HepG2 (cell line): Measurements from ENCODE around the gene TBC1D10B. TPM values are rescaled to one million over a fixed set of nuclear protein-coding genes. Genes with fewer than 3 reads are reported as not detected.

Source experiments
- ATRX ChIP-seq: sonication (generic); formaldehyde crosslinking; IDR thresholded peaks from 2 replicates; pipeline ENCODE4 v1.4.0; 2020; ENCODE audit warnings: missing genetic modification reagents, borderline replicate concordance
- BRD4 ChIP-seq: sonication (generic); formaldehyde crosslinking; IDR thresholded peaks from 2 replicates; pipeline ENCODE4 v1.4.0; 2020; ENCODE audit warnings: missing genetic modification reagents
- CBX1 ChIP-seq: IDR thresholded peaks from one replicate; pipeline ENCODE4 v1.6.1; 2016; ENCODE audit warnings: antibody characterized with exemption, low read depth
- CBX5 ChIP-seq: sonication (generic); formaldehyde crosslinking; IDR thresholded peaks from 2 replicates; pipeline ENCODE4 v1.4.0; 2020; ENCODE audit warnings: missing genetic modification reagents, borderline replicate concordance
- CHD2 ChIP-seq: IDR thresholded peaks from 2 replicates; pipeline ENCODE4 v1.6.1; 2011; ENCODE audit warnings: low read depth, low read length, improper control_type of control experiment
- JUNB ChIP-seq: sonication (generic); formaldehyde crosslinking; IDR thresholded peaks from 2 replicates; pipeline ENCODE4 v1.8.0; 2022; ENCODE audit warnings: missing genetic modification reagents, mild to moderate bottlenecking, borderline replicate concordance
- KDM5B ChIP-seq: sonication (generic); formaldehyde crosslinking; IDR thresholded peaks from 2 replicates; pipeline ENCODE4 v1.4.0; 2020; ENCODE audit warnings: missing genetic modification reagents, mild to moderate bottlenecking, borderline replicate concordance
- KMT2A ChIP-seq: sonication (generic); formaldehyde crosslinking; IDR thresholded peaks from 2 replicates; pipeline ENCODE4 v1.4.0; 2020; ENCODE audit warnings: missing genetic modification reagents
- KMT2B ChIP-seq: IDR thresholded peaks from 2 replicates; pipeline ENCODE4 v1.6.1; 2016; ENCODE audit warnings: missing genetic modification reagents, missing compliant biosample characterization
- RARA ChIP-seq: IDR thresholded peaks from 2 replicates; pipeline ENCODE4 v1.6.1; 2016; ENCODE audit warnings: missing genetic modification reagents, missing compliant biosample characterization
- RBAK ChIP-seq: sonication (generic); formaldehyde crosslinking; IDR thresholded peaks from 2 replicates; pipeline ENCODE4 v1.5.1; 2020; ENCODE audit warnings: mild to moderate bottlenecking, missing genetic modification reagents
- SATB2 ChIP-seq: sonication (generic); formaldehyde crosslinking; IDR thresholded peaks from 2 replicates; pipeline ENCODE4 v1.5.0; 2020; ENCODE audit warnings: missing genetic modification reagents
- TARDBP ChIP-seq: sonication (generic); formaldehyde crosslinking; IDR thresholded peaks from 2 replicates; pipeline ENCODE4 v1.8.0; 2022; ENCODE audit warnings: mild to moderate bottlenecking, missing genetic modification reagents
- TRAFD1 ChIP-seq: sonication (generic); formaldehyde crosslinking; IDR thresholded peaks from 2 replicates; pipeline ENCODE4 v1.5.1; 2020; ENCODE audit warnings: missing genetic modification reagents, mild to moderate bottlenecking, borderline replicate concordance
- TRIM24 ChIP-seq: sonication (generic); formaldehyde crosslinking; IDR thresholded peaks from 2 replicates; pipeline ENCODE4 v1.8.0; 2022; ENCODE audit warnings: mild to moderate bottlenecking, missing genetic modification reagents
- YEATS4 ChIP-seq: sonication (generic); formaldehyde crosslinking; IDR thresholded peaks from 2 replicates; pipeline ENCODE4 v1.4.0; 2020; ENCODE audit warnings: missing genetic modification reagents, borderline replicate concordance
- ZNF10 ChIP-seq: sonication (generic); formaldehyde crosslinking; IDR thresholded peaks from 2 replicates; pipeline ENCODE4 v1.4.0; 2020; ENCODE audit warnings: mild to moderate bottlenecking, low read depth, missing genetic modification reagents, borderline replicate concordance
- ZNF350 ChIP-seq: sonication (generic); formaldehyde crosslinking; IDR thresholded peaks from 2 replicates; pipeline ENCODE4 v1.4.0; 2020; ENCODE audit warnings: mild to moderate bottlenecking, low read depth, missing genetic modification reagents, borderline replicate concordance
- ZNF512B ChIP-seq: sonication (generic); formaldehyde crosslinking; IDR thresholded peaks from 2 replicates; pipeline ENCODE4 v1.5.1; 2020; ENCODE audit warnings: missing genetic modification reagents, mild to moderate bottlenecking, borderline replicate concordance
- ZNF550 ChIP-seq: sonication (generic); formaldehyde crosslinking; IDR thresholded peaks from 2 replicates; pipeline ENCODE4 v1.4.0; 2020; ENCODE audit warnings: mild to moderate bottlenecking, missing genetic modification reagents, borderline replicate concordance
- ZNF710 ChIP-seq: sonication (generic); formaldehyde crosslinking; IDR thresholded peaks from 2 replicates; pipeline ENCODE4 v1.5.0; 2020; ENCODE audit warnings: mild to moderate bottlenecking, missing genetic modification reagents, borderline replicate concordance
- ZNF770 ChIP-seq: sonication (generic); formaldehyde crosslinking; IDR thresholded peaks from 2 replicates; pipeline ENCODE4 v1.5.0; 2020; ENCODE audit warnings: mild to moderate bottlenecking, missing genetic modification reagents
- polyA plus RNA-seq, 8 experiments: library from polyadenylated mRNA; depleted of rRNA in 3 of 8; stranded (reverse) in 7 of 8; unstranded in 1 of 8; fragments of >200 nt; fragmentation: Illumina TruSeq in 4 of 8; extraction: Trizol in 4 of 8; gene quantifications; 2 replicates each; pipeline versions ENCODE4 v1.2.1 to v1.2.3, GENCODE V29; 2011 to 2016; ENCODE audit warnings: low read depth in 4 of 8, missing spikeins in 1 of 8, mixed read lengths in 1 of 8; ENCODE audit not compliant: insufficient read depth in 1 of 8
- total RNA-seq, 5 experiments: library from RNA; depleted of rRNA; stranded (reverse); fragments of >200 nt; fragmentation: Illumina TruSeq; extraction: Trizol; gene quantifications; 2 replicates each; pipeline ENCODE4 v1.2.3, GENCODE V29; 2016; ENCODE audit warnings: low read depth in 1 of 5

Gene TBC1D10B
- total and polyA plus RNA-seq, 2 of the 13 experiments (the other 11 are each of a cell fraction or from before 2014, with no cell fraction given): 15.7 to 24.8 TPM

GRCh38 chr16:30379158-30379783, 9.0 kb upstream of the TBC1D10B start (continued):
- TF ChIP-seq ZNF550 (CRISPR knock-in tag): 0 out of 2 replicates have a peak, but pooled peaks have one; percentile 37
- TF ChIP-seq ATRX (CRISPR knock-in tag): no peak
- no peak for TF ChIP-seq YEATS4
- TF ChIP-seq ZNF350 (CRISPR knock-in tag): 0 out of 2 replicates have a peak, but pooled peaks have one; percentile 3
- TF ChIP-seq JUNB (CRISPR knock-in tag): no peak
- TF ChIP-seq KMT2B (CRISPR knock-in tag): no peak
- no peak for TF ChIP-seq RBAK (CRISPR knock-in tag)
- TF ChIP-seq ZNF10 (CRISPR knock-in tag): no peak
- 0 out of 2 replicates have a peak, but pooled peaks have one; percentile 3 for TF ChIP-seq KDM5B (CRISPR knock-in tag)
- TF ChIP-seq TRAFD1: 0 out of 2 replicates have a peak, but pooled peaks have one; percentile 53
- TF ChIP-seq ZNF512B (CRISPR knock-in tag): no peak
- no peak for TF ChIP-seq ZNF770 (CRISPR knock-in tag)
- no peak for TF ChIP-seq SATB2
- TF ChIP-seq TARDBP (CRISPR knock-in tag): no peak
- 0 out of 2 replicates have a peak, but pooled peaks have one; percentile 8 for TF ChIP-seq CBX5 (CRISPR knock-in tag)
- TF ChIP-seq KMT2A (CRISPR knock-in tag): no peak; the same call in 1 of the 2 replicates
- no peak for TF ChIP-seq CBX1
- TF ChIP-seq TRIM24 (CRISPR knock-in tag): no peak
- no peak; the same call in 1 of the 2 replicates for TF ChIP-seq ZNF710 (CRISPR knock-in tag)
- TF ChIP-seq RARA (CRISPR knock-in tag): no peak
- no peak for TF ChIP-seq BRD4 (CRISPR knock-in tag)
- 0 out of 2 replicates have a peak, but pooled peaks have one; percentile 20 for TF ChIP-seq CHD2
